GM10847 (cell line): Measurements from ENCODE around the gene DND1.

Experiments used
- POLR2A ChIP-seq: IDR thresholded peaks from 2 replicates; pipeline ENCODE4 v1.6.1; 2011; ENCODE audit not compliant: insufficient read length; ENCODE audit errors: extremely low read depth

The DND1 gene

DNA sequence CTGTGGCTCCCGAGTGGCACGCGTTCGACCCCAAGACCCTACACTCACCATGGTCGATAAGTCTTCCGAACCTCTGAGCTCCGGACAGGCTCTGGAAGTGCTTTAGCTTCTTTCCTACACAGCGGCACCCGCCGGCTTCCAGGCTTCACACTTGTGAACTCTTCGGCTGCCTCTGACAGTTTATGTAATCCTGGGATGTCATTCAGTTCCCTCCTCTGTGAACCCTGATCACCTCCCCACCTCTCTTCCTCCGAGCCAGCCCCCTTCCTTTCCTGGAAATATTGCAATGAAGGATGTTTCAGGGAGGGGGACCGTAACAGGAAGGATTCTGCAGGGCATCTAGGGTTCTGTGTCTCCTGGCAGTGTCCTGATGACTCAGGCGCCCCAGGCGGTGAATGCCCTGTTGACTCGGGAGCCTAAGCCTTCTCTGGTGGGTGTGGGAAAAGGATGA lies 40.3 kb downstream of the DND1 start, which contains the start of gene CD14:
TSS of gene CD14 (minus strand) at position 155 of the 451 bp plus-strand sequence. CDS start at position 51, 104 bp downstream.
- no peak for TF ChIP-seq POLR2A

DNA sequence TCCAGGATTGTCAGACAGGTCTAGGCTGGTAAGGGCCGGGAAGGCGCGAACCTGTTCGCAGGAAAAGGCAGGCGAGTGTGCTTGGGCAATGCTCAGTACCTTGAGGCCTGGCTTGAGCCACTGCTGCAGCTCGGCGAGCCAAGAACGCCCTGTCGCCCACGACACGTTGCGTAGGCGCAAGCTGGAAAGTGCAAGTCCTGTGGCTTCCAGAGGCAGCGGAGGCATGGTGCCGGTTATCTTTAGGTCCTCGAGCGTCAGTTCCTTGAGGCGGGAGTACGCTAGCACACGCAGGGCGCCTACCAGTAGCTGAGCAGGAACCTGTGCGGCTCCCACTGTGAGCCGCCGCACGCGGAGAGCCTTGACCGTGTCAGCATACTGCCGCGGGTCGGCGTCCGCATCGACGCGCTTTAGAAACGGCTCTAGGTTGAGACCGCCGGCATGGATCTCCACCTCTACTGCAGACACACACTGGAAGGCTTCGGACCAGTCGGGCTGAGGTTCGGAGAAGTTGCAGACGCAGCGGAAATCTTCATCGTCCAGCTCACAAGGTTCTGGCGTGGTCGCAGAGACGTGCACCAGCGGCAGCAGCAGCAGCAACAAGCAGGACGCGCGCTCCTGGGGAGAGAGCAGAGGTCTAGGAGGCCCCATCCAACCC lies 40.9 kb downstream of the DND1 start:
- TF ChIP-seq POLR2A, result no peak

DNA sequence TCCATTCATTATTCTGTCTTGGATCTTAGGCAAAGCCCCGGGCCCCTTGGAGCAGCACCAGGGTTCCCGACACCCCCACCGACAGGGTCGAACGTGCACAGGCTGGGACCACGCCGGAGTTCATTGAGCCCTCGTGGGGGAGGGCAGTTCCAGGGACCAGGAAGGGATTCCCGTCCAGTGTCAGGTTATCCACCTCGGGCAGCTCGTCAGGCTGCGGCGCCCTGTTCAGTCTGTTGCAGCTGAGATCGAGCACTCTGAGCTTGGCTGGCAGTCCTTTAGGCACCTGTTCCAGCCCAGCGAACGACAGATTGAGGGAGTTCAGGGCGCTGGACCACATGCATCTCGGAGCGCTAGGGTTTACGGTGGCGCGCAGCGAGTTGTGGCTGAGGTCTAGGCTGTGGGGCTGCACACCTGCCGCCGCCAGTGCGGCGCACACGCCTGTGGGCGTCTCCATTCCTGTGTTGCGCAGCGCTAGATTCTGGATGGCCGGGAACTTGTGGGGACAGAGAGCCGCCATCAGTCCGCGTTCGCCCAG lies 41.5 kb downstream of the DND1 start:
- no peak for TF ChIP-seq POLR2A

DNA sequence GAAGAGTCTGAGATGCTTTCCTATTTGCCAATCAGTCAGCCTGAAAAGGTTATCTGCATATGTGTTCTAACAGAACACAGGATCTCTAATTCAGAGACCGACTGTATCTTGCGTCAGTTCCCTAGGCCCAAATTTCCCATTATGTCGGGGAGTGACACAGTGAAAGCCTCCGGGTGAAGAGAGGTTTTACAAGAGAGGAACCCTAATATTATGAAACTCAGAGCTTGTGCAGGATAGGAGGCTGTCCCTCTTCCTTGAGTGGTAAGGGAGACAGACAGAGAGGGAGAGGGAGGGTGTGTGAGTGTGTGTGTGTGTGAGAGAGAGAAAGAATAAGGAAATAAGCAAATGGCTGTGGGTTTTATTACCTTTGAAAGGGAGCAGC lies 42.3 kb downstream of the DND1 start:
- no peak for TF ChIP-seq POLR2A

DNA sequence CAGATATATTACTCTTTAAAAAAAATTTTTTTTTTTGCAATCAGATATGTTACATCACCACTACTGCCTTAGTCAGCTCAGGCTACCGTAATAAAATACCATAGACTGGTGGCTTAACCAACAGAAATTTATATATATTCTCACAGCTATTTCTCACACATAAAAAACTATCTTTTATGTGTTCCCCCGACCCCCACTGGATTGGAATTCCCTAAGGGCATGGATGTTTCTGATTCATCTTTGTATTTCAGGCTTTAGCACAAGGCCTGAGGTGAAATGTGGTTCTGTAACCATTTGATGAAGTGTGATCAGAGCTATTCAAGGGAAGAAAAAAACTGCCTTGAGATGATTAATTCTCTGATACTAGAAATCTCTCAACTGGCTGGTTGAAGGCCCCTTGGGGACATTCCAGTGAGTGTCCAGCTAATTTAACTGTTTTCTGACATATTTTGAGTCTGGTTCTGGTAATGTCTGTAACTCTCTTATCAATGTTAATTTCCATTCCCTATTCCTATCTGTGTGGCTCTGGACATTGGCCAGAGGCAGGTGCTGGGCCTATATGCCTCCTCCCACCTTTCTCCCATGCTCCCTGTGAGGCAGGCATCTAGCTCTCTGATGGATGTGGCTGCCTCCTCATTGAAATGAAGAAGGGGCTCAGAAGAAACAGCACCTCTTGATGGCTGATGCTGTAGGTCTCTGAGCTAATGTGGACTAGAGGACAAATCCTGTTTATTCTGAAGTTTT lies 42.9 kb downstream of the DND1 start:
- no peak for TF ChIP-seq POLR2A

DNA sequence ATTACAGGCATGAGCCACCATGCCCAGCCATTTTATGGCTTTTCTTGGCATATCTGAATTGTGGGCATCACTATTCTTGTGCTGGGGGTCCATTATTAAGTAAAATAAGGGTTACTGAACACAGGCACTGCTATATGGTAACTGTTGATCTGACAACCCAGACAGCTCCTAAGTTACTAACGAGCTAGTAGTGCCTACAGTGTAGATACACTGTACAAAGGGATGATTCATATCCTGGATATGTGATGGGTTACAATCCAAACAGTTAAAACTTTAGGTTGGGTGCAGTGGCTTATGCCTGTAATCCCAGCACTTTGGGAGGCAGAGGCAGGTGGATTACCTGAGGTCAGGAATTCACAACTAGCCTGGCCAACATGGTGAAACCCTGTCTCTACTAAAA lies 44.7 kb downstream of the DND1 start:
- no peak for TF ChIP-seq POLR2A

DNA sequence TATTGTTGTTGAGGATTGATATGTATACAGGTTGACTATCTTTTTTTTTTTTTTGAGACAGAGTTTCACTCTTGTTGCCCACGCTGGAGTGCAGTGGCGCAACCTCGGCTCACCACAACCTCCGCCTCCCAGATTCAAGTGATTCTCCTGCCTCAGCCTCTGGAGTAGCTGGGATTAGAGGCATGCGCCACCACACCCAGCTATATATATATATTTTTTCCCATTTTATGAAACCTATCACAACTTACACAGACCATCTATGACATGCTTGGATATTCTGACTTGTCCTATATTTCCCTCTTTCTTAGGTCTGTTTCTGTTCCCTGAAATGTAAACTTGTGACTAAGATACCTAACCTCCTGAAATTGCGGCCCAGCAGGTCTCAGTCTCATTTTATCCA lies 45.4 kb downstream of the DND1 start:
- no peak for TF ChIP-seq POLR2A

DNA sequence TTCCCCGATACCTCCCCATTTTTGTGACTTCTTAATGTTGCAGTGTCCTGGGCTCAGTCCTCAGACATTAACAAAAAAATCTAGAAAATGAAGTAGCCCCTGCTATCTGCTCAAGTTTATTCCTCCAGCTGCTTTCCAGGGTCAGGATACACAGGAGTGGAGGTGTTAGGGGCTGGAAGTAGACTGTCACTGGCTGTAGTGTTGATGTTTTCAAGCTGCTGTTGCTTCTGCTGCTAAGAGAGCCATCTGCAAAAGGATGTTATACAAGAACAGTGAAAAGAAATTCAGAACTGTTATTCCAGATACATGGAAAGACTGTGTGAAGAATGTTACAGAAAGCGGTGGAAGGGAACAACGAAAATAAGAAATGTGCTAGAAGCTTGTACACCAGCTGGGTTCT lies 51.1 kb downstream of the DND1 start:
- no peak for TF ChIP-seq POLR2A
